SU-DHL-6 (cell line): ENCODE results near the gene DNASE1L2.

Experiments used
- H2AFZ ChIP-seq: fragments of 200-600 bp; sonication (generic); 2 replicates; pipeline ENCODE4 v1.6.1; 2014; ENCODE audit warnings: low read depth, mild to moderate bottlenecking, moderate library complexity, mixed read lengths, antibody characterized with exemption, low read length; ENCODE audit not compliant: severe bottlenecking
- H3F3A ChIP-seq: fragments of 200-600 bp; shearing (Covaris generic); 2 replicates; pipeline ENCODE4 v1.6.0; 2016; ENCODE audit warnings: antibody characterized with exemption, mild to moderate bottlenecking; ENCODE audit not compliant: insufficient read depth
- H3K27ac ChIP-seq: fragments of 200-600 bp; sonication (generic); 2 replicates; pipeline ENCODE4 v1.5.1; 2016; ENCODE audit warnings: low read depth, mild to moderate bottlenecking, low read length, moderate library complexity, mixed read lengths
- H3K27me3 ChIP-seq: fragments of 200-600 bp; sonication (generic), shearing (Covaris generic); 2 replicates; pipeline ENCODE4 v1.6.0; 2014; ENCODE audit warnings: mild to moderate bottlenecking, low read length
- H3K36me3 ChIP-seq: fragments of 200-600 bp; sonication (generic); 2 replicates; pipeline ENCODE4 v1.6.1; 2014; ENCODE audit warnings: mild to moderate bottlenecking, low read length, mixed read lengths
- H3K4me2 ChIP-seq: fragments of 300-600, 200-600 bp; shearing (Covaris generic), sonication (generic); 2 replicates; pipeline ENCODE4 v1.6.0; 2014; ENCODE audit warnings: low read length, low read depth, mild to moderate bottlenecking; ENCODE audit not compliant: poor library complexity, severe bottlenecking
- H3K4me3 ChIP-seq: fragments of 200-600 bp; sonication (generic); 2 replicates; pipeline ENCODE4 v1.5.1; 2014; ENCODE audit warnings: antibody characterized with exemption, low read length, mild to moderate bottlenecking, mixed read lengths; ENCODE audit not compliant: insufficient read depth, poor library complexity, severe bottlenecking
- H3K79me2 ChIP-seq: fragments of 200-600 bp; sonication (generic); 2 replicates; pipeline ENCODE4 v1.6.1; 2014; ENCODE audit warnings: mild to moderate bottlenecking, low read length, moderate library complexity; ENCODE audit not compliant: insufficient read depth
- H3K9ac ChIP-seq: fragments of 200-600 bp; sonication (generic); 2 replicates; pipeline ENCODE4 v1.7.0; 2014; ENCODE audit warnings: mild to moderate bottlenecking, low read length
- H3K9me2 ChIP-seq: fragments of 200-600 bp; sonication (generic); replicated peaks from 2 replicates; pipeline ENCODE4 v1.6.1; 2014; ENCODE audit warnings: low read length; ENCODE audit not compliant: insufficient read depth
- H3K9me3 ChIP-seq: fragments of 200-600 bp; sonication (generic); 2 replicates; pipeline ENCODE4 v1.6.1; 2014; ENCODE audit warnings: low read length, mixed read lengths; ENCODE audit not compliant: insufficient read depth
- H4K20me1 ChIP-seq: fragments of 200-600 bp; sonication (generic); 2 replicates; pipeline ENCODE4 v1.6.1; 2014; ENCODE audit warnings: low read depth, mild to moderate bottlenecking, antibody characterized with exemption, low read length, moderate library complexity, mixed read lengths
- EZH2phosphoT487 ChIP-seq: fragments of 200-600 bp; sonication (generic), shearing (Covaris generic); conservative IDR thresholded peaks from 2 replicates; pipeline ENCODE4 v1.6.1; 2018; ENCODE audit warnings: mild to moderate bottlenecking, antibody characterized with exemption, low read length, moderate library complexity, mixed read lengths
- TF ChIP-seq, protein P1 (sequence below): fragments of 200-600 bp; sonication (generic); IDR thresholded peaks from one replicate; pipeline ENCODE4 v1.5.1; 2017; ENCODE audit warnings: antibody characterized with exemption, mild to moderate bottlenecking, low read length, moderate library complexity; ENCODE audit not compliant: insufficient read depth, poor library complexity, severe bottlenecking

The DNASE1L2 gene

DNA sequence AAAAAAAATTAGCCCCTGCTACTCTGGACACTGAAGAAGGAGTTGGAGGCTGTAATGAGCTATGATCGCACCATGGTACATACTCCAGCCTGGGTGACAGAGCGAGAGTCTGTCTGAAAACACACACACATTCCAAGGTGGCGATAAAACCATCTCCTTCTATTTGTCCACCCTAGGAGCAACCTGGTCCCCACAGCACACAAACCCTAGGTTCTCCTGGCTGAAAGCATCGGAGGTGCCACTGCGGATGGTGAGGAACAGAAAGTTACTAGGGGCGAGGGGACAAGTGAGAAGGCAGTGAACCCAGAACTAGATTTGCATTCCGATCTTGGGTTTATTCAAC lies 16.5 kb downstream of the DNASE1L2 start:
- peaks cover 34% of the 10 kb centered on the region for H3F3A ChIP-seq
- H3K27ac ChIP-seq: peak overlapping the region; percentile 40; the same call in 1 of the 2 replicates
- no peak overlapping the region for H3K9ac ChIP-seq
- 0 out of 2 replicates have a peak, but pooled peaks cover 4% of the 10 kb centered on the region for H4K20me1 ChIP-seq
- H3K9me3 ChIP-seq: no peaks in the 10 kb centered on the region
- H3K4me3 ChIP-seq: no peak overlapping the region
- peaks cover 18% of the 10 kb centered on the region for H3K36me3 ChIP-seq
- no peaks in the 10 kb centered on the region for H3K9me2 ChIP-seq
- no peaks in the 10 kb centered on the region for H3K27me3 ChIP-seq
- peaks cover 28% of the 10 kb centered on the region for H3K79me2 ChIP-seq
- H2AFZ ChIP-seq: no peak overlapping the region
- TF ChIP-seq EZH2phosphoT487: no peak
- TF ChIP-seq, protein P1, sequence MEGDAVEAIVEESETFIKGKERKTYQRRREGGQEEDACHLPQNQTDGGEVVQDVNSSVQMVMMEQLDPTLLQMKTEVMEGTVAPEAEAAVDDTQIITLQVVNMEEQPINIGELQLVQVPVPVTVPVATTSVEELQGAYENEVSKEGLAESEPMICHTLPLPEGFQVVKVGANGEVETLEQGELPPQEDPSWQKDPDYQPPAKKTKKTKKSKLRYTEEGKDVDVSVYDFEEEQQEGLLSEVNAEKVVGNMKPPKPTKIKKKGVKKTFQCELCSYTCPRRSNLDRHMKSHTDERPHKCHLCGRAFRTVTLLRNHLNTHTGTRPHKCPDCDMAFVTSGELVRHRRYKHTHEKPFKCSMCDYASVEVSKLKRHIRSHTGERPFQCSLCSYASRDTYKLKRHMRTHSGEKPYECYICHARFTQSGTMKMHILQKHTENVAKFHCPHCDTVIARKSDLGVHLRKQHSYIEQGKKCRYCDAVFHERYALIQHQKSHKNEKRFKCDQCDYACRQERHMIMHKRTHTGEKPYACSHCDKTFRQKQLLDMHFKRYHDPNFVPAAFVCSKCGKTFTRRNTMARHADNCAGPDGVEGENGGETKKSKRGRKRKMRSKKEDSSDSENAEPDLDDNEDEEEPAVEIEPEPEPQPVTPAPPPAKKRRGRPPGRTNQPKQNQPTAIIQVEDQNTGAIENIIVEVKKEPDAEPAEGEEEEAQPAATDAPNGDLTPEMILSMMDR: no peak
- H3K4me2 ChIP-seq: no peak overlapping the region

DNA sequence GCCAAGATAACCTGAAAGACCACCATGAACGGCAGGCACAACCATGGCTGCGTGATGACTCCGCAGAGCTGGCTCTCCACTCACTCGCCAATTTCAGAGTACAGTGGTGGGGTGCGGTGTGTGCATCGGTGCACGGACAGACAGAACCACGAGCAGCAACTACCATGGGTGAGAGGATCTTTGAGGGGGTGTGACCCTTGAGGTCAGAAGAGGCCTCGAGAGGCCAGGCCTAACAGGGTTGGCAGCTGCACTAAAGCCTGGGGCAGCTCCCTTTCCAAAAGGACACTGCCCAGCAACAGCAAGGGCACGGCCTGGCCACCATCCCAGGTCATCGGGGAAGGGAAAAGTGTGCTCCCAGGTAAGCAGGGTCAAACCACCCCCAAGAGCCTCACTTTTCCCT lies 17.0 kb downstream of the DNASE1L2 start:
- peaks cover 31% of the 10 kb centered on the region for H3K79me2 ChIP-seq
- H3K4me2 ChIP-seq: no peak overlapping the region
- no peaks in the 10 kb centered on the region for H3K9me3 ChIP-seq
- H3K4me3 ChIP-seq: no peak overlapping the region
- H3K9me2 ChIP-seq: no peaks in the 10 kb centered on the region
- peaks cover 22% of the 10 kb centered on the region for H3K36me3 ChIP-seq
- no peak overlapping the region for H2AFZ ChIP-seq
- peak overlapping the region; percentile 40; the same call in 1 of the 2 replicates for H3K27ac ChIP-seq
- H3K9ac ChIP-seq: no peak overlapping the region
- no peak for TF ChIP-seq EZH2phosphoT487
- TF ChIP-seq, protein P1: no peak
- no peaks in the 10 kb centered on the region for H3K27me3 ChIP-seq
- H4K20me1 ChIP-seq: 0 out of 2 replicates have a peak, but pooled peaks cover 4% of the 10 kb centered on the region
- H3F3A ChIP-seq: peaks cover 38% of the 10 kb centered on the region

DNA sequence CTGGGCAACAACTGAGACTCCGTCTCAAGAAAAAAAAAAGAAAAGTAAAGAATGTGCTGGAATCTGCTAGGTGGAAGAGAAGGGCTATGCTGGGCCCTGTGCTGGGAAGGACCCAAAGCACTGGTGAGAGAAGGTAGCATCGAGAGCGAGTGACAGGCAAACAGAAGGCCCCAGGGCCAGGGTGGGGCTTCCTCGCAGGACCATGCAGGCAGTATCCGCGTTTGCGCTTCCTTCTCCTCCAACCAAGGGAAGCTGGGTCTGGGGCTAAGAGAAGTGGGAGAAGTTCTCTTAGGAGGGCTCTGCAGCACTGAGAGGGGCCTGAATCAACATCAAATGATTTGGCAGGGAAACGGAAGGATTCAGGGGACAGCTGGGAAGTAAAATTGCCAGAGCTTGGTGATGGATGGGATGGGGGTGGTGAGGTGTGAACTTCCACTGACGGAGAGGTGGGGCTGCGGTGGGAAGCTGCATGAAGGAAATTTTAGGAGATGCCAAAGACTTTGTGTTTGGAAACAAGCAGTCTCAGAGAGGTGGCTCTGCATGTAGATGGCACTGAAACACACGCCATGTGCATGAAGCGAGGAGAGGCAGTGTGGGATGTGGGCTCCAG lies 20.4 kb downstream of the DNASE1L2 start:
- no peak for TF ChIP-seq EZH2phosphoT487
- TF ChIP-seq, protein P1: no peak
- Histone ChIP-seq H3K27ac (no peak overlapping the region), H3K4me3 (no peak overlapping the region), H3K9me3 (no peaks in the 10 kb centered on the region), H3F3A (peaks cover 37% of the 10 kb centered on the region), H3K79me2 (peaks cover 27% of the 10 kb centered on the region; the same call in 1 of the 2 replicates), H3K9me2 (no peaks in the 10 kb centered on the region), H2AFZ (no peak overlapping the region), H3K9ac (no peak overlapping the region), H3K36me3 (peaks cover 44% of the 10 kb centered on the region), H4K20me1 (0 out of 2 replicates have a peak, but pooled peaks cover 4% of the 10 kb centered on the region), H3K4me2 (no peak overlapping the region), H3K27me3 (no peaks in the 10 kb centered on the region)
